Large intestine (tissue), 3 donors: ENCODE data around the gene PLXNA1. TPM values are rescaled to one million over a fixed set of nuclear protein-coding genes. Genes with fewer than 3 reads are reported as not detected.

ENCODE experiments used
- DNase-seq, 2 donors: peaks; one replicate each; pipeline versions ENCODE4 v3.0.0 to v3.0.0-alpha.2; 2013
- H3K27ac ChIP-seq: one replicate; pipeline ENCODE4 v1.5.1; 2013; ENCODE audit warnings: low read length
- H3K27me3 ChIP-seq: 2 replicates; pipeline ENCODE4 v1.6.1; 2013; ENCODE audit warnings: low read length; ENCODE audit not compliant: control insufficient read depth, insufficient read depth
- H3K36me3 ChIP-seq: 2 replicates; pipeline ENCODE4 v1.6.1; 2013; ENCODE audit warnings: low read length; ENCODE audit not compliant: control insufficient read depth, insufficient read depth
- H3K4me1 ChIP-seq: one replicate; pipeline ENCODE4 v1.6.1; 2013; ENCODE audit warnings: low read length; ENCODE audit not compliant: control insufficient read depth, insufficient read depth
- H3K4me3 ChIP-seq: one replicate; pipeline ENCODE4 v1.5.1; 2013; ENCODE audit warnings: low read length
- H3K9me3 ChIP-seq: one replicate; pipeline ENCODE4 v1.6.1; 2013; ENCODE audit warnings: mild to moderate bottlenecking, low read depth, low read length, moderate library complexity; ENCODE audit not compliant: control insufficient read depth
- WGBS: methylation state at CpG from one replicate; pipeline ENCODE4 v1.1.5; 2013; ENCODE audit warnings: low lambda C conversion rate; ENCODE audit not compliant: insufficient coverage; 5-methylcytosine and 5-hydroxymethylcytosine counted together
- polyA plus RNA-seq: library from polyadenylated mRNA; unstranded; fragments of 120-200 nt; gene quantifications from one replicate; pipeline ENCODE4 v1.2.1, GENCODE V29; 2013

PLXNA1 gene
- polyA plus RNA-seq, 1 donor: 16.5 TPM

DNA sequence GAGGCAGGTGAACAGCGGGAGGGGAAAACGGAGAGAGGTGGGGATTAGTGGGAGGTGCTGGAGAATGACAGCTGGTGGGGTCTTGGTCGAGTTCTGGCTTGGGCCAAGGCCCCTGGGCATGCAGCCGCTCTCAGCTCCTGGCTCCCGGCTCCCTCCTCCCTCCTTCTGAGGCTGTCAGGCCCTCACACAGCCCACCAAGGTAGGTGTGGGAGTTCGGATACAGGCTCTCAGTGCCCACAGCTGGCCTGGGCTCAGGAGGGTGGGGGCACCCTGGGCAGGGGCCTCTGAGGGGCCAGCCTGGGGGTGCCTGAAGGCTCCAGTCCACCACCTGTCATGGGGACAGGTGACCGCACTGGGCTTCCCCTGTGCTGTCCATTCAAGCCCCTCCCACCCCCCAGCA, 39.9 kb downstream of the PLXNA1 start:
- Histone ChIP-seq H3K9me3 (no peaks in the 10 kb centered on the region), H3K4me1 (no peaks in the 10 kb centered on the region), H3K27me3 (no peaks in the 10 kb centered on the region), H3K4me3 (no peak overlapping the region), H3K36me3 (peaks cover 65% of the 10 kb centered on the region), H3K27ac (no peak overlapping the region)
- WGBS: no CpG with 5 or more reads among the region's 7 CpGs
- no peak for DNase-seq

DNA sequence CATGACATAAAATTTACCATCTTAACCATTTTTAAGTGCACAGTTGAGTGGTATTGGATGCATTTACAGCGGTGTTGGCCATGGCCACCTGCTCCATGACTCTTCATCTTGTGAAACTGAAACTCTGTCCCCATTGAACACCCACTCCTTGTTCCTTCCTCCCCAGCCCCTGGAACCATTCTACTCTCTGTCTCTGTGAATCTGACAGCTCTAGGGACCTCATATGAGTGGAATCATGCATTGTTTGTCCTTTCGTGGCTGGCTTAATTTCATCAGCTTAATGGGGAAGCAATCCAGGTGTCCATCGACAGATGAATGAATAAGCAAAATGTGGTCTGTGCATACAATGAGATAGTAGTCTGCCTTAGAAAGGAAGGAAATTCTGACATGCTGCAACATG, 42.5 kb downstream of the PLXNA1 start:
- no peak for DNase-seq
- H3K27me3 ChIP-seq: no peaks in the 10 kb centered on the region
- peaks cover 55% of the 10 kb centered on the region for H3K36me3 ChIP-seq
- no peaks in the 10 kb centered on the region for H3K9me3 ChIP-seq
- H3K4me3 ChIP-seq: no peak overlapping the region
- H3K4me1 ChIP-seq: no peaks in the 10 kb centered on the region
- H3K27ac ChIP-seq: no peak overlapping the region
- no CpG with 5 or more reads among the region's 3 CpGs for WGBS

DNA sequence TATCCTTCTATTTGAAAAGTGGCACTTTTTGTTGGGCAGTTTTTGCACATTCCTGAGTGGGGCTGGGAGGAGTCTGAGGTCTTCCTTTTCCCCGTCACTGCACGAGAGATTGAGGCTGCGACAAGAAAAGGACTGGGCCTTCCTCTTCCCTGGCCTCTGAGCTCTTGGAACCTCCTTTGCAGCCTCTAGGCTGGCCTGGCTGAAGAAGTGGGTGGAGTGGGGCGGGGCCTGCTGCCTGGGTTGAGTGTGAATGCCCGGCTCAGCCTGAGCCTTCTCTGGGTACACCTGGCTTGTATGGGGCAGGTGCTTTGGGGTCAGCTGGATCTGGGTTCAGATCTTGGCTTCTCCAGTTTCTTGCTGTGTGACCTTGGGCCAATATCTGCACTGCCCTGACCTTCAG, 43.1 kb downstream of the PLXNA1 start:
- no CpG with 5 or more reads among the region's 5 CpGs for WGBS
- no peak for DNase-seq

GRCh38 chr3:127026661-127027060, 43.7 kb downstream of the PLXNA1 start:
- Histone ChIP-seq H3K4me1 (no peaks in the 10 kb centered on the region), H3K27ac (no peak overlapping the region), H3K27me3 (no peaks in the 10 kb centered on the region), H3K4me3 (no peak overlapping the region), H3K9me3 (no peaks in the 10 kb centered on the region), H3K36me3 (peaks cover 56% of the 10 kb centered on the region)
- DNase-seq: no peak
- no CpG with 5 or more reads among the region's 7 CpGs for WGBS

More for the DNA sequence above, 43.1 kb downstream of the PLXNA1 start:
- Histone ChIP-seq H3K36me3 (peaks cover 56% of the 10 kb centered on the region), H3K27ac (no peak overlapping the region), H3K9me3 (no peaks in the 10 kb centered on the region), H3K27me3 (no peaks in the 10 kb centered on the region), H3K4me1 (no peaks in the 10 kb centered on the region), H3K4me3 (no peak overlapping the region)

DNA sequence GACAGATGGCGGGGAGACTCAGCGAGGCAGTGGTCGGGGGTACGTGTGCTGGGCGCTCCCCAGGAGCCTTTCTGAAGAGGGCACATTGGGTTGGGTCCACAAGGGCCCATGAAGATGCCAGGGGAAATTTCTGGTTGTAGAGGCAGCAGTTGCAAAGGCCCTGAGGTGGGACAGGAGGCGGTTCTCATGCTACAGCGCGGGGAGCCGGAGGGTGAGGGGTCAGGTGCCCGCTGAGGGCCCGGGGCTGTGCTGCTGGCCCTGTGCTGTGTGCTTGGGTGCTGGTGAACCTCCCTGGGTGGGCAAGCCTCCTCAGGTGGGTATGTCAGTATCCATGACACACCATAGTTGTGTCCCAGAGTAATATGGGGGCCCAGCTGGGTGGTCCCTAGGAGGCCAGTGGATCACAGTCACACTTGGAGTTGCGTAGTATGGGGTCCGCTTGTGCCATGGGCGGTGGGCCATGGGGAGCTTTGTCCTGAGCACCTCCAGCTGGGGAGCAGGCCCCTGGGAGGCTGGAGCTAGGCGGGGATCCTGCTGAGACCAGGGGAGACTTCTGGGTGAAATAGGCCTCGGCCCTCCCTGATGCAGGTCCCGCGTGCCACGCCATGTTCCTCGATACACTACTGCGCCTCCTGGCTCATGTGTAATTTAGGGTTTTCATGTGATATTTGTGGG, 44.3 kb downstream of the PLXNA1 start:
- DNase-seq: no peak
- 100% methylated on average over 5 of the region's 21 CpGs for WGBS
- Histone ChIP-seq H3K36me3 (peaks cover 56% of the 10 kb centered on the region), H3K4me3 (no peak overlapping the region), H3K4me1 (no peaks in the 10 kb centered on the region), H3K27ac (no peak overlapping the region), H3K27me3 (no peaks in the 10 kb centered on the region), H3K9me3 (no peaks in the 10 kb centered on the region)

DNA sequence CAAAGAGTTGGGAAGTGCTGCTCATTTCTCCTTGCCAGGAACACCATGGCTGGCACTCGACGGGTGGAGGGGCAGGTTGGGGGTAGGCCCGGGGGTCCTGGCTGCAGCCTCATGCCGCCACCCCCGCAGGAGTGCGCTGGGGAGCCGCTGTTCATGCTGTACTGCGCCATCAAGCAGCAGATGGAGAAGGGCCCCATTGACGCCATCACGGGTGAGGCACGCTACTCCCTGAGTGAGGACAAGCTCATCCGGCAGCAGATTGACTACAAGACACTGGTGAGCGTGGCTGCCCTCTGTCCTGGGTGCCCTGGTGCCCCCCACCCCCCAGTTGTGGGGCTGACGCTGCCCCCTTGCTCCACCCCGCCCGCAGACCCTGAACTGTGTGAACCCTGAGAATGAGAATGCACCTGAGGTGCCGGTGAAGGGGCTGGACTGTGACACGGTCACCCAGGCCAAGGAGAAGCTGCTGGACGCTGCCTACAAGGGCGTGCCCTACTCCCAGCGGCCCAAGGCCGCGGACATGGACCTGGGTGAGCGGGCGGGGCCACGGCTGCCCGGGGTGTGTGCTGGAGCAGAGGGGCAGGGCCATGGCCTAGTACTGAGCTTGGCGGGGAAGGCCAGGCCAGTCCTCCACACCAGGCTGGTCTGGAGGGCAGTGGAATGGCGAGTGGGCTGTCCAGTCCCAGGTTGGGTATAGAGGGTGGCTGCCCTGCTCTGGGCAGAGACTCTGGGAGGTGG, 45.1 kb downstream of the PLXNA1 start:
- WGBS: no CpG with 5 or more reads among the region's 29 CpGs
- DNase-seq: no peak
- Histone ChIP-seq H3K36me3 (peaks cover 54% of the 10 kb centered on the region), H3K27ac (no peak overlapping the region), H3K4me1 (no peaks in the 10 kb centered on the region), H3K4me3 (no peak overlapping the region), H3K27me3 (no peaks in the 10 kb centered on the region), H3K9me3 (no peaks in the 10 kb centered on the region)

DNA sequence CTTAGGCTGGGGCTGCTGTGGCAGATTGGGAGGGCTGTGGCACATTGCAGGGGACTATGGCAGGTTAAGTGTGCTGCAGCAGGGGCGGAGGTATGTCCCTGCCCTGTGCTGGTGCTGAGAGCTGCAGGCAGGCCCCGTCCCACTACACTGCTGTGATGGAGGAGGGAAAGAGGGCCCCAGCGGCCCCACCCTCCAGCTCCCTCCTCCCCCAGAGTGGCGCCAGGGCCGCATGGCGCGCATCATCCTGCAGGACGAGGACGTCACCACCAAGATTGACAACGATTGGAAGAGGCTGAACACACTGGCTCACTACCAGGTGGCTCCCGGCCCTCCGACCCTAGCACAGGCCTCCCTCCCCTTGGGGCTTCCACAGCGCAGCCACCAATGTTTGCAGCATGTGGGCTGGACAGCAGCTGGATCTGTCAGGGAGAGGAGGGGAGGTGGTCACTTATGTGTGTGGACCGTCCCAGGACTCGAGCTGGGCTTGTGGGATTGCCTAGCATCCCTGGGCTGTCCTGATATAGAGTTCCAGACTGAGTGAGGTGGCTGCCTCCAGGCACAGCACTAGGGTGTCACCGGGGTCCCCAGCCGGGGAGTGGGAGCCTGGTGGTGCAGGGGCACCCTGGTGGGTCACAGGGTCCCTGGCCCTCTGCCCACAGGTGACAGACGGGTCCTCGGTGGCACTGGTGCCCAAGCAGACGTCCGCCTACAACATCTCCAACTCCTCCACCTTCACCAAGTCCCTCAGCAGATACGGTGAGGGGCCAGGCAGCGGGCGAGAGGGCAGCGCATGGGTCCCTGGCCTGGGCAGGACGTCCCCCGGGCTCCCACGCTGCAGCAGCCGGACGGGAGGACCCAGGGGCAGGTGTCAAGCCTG, 46.1 kb downstream of the PLXNA1 start:
- no CpG with 5 or more reads among the region's 30 CpGs for WGBS
- H3K36me3 ChIP-seq: peaks cover 53% of the 10 kb centered on the region

GRCh38 chr3:127029658-127030507, 47.0 kb downstream of the PLXNA1 start:
- no CpG with 5 or more reads among the region's 42 CpGs for WGBS
- DNase-seq: no peak
- H3K4me3 ChIP-seq: no peak overlapping the region
- H3K36me3 ChIP-seq: peaks cover 52% of the 10 kb centered on the region
- H3K4me1 ChIP-seq: no peaks in the 10 kb centered on the region
- H3K27ac ChIP-seq: no peak overlapping the region
- H3K9me3 ChIP-seq: no peaks in the 10 kb centered on the region
- H3K27me3 ChIP-seq: no peaks in the 10 kb centered on the region

More for the DNA sequence above, 46.1 kb downstream of the PLXNA1 start:
- Histone ChIP-seq H3K4me1 (no peaks in the 10 kb centered on the region), H3K4me3 (no peak overlapping the region), H3K9me3 (no peaks in the 10 kb centered on the region), H3K27ac (no peak overlapping the region), H3K27me3 (no peaks in the 10 kb centered on the region)
- DNase-seq: no peak

DNA sequence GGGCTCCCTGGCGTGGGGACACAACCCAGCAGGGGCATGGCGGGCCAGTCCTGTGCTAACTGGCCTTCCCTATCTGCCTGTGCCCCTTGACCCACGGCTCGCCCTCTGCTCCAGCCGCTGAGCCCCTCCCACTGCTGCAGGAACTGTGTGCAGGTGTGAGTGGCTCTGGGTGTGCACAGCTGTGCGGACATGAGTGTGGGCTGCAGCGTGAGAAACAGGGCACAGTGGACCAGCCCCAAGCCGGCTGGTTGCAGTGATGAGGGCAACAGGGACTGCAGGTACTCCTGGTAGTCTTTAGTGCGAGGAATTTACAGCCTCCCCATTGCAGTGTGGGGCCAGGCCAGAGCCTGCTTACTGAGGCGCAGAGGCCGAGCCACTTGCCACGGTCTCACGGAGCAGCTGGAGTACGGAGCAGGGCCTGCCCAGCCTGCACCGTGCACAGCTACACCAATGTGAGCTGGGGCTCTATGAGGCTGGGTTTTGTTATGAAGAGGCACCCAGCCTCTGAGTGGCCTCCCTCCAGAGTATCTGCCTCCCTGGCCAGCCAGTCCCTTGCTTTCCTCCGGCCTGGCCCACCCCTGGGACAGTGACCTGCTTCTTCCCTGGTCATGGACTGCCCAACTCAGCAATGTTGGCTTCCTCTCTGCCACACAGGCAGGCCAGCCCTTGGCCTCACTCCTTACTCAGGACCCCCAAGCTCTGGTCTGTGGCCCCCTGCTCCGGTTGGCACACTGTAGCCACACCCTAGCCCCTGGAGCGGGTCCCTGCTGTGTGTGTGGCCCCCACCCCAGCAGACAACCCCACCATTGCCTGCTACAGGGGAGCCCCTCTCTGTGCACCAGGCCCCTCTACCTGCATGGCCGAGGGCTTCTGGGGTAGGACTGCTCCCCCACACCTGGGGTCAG, 47.8 kb downstream of the PLXNA1 start:
- no peak overlapping the region for H3K27ac ChIP-seq
- H3K9me3 ChIP-seq: no peaks in the 10 kb centered on the region
- no peaks in the 10 kb centered on the region for H3K27me3 ChIP-seq
- H3K36me3 ChIP-seq: peaks cover 48% of the 10 kb centered on the region
- no CpG with 5 or more reads among the region's 19 CpGs for WGBS
- no peaks in the 10 kb centered on the region for H3K4me1 ChIP-seq
- H3K4me3 ChIP-seq: no peak overlapping the region
- no peak for DNase-seq
